T-helper 9 cell (primary cell): ENCODE measurements around the gene SOS1.
"Not testable (repeated sequence)": the region's sequence is repeated elsewhere in the genome, so short reads cannot be mapped to it uniquely, and the experiment has no call there.

ENCODE experiments used
- DNase-seq: peaks from one replicate; pipeline ENCODE4 v3.0.0-alpha.2; 2020

The SOS1 gene

GRCh38 chr2:39095624-39096023 is 25.2 kb downstream of the SOS1 start:
- no peak for DNase-seq

- no peak for DNase-seq
Measured at GRCh38 chr2:39094717-39095363, 26.0 kb downstream of the SOS1 start.

DNA sequence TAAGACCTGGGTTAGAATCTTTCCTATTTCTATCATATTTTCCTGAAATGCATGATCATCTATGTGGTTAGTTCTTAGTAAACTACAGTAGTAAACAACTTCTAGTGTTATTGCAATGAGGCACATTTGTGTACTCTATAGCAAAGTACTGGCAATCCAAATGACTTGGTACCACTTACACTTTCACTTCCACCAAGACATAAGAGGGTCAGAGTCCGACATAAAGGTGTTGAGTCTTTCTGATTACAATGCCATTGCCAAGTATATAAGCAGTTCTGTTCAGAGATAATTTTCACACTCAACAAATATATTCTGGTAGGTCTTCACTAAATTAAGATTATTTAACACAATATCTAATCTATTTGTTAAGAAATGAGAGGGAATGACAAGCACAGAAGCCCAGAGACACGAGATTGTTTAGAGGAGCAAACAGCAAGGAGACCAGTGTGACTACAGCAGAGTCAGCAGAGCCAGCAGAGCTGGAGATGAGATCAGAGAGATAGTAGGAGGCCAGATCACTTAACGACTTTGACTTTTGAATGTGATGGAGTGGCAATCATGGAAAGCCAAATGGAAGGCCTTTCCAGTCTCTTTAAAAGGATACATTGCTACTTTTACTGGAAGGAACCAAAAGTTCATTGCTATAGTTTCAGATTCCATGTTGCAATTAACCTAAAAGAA is 27.5 kb downstream of the SOS1 start:
- no peak for DNase-seq

GRCh38 chr2:39091543-39091942 is 29.3 kb downstream of the SOS1 start:
- no peak for DNase-seq

- no peak for DNase-seq
Measured at GRCh38 chr2:39091063-39091462, 29.8 kb downstream of the SOS1 start.

DNA sequence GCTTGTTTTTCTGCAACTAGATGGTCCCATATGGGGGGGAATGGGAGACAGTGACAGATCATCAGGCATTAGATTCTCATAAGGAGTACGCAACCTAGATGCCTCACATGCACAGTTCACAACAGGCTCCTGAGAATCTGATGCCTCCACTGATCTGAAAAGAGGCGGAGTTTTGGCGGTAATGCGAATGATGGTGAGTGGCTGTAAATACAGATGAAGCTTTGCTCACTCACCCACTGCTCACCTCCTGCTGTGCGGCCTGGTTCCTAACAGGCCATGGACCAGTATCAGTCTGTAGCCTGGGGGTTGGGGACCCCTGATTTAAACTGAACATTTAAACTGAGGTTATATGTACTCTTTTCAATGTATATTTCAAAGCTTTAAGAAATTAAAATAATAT is 40.7 kb downstream of the SOS1 start:
- no peak for DNase-seq

DNA sequence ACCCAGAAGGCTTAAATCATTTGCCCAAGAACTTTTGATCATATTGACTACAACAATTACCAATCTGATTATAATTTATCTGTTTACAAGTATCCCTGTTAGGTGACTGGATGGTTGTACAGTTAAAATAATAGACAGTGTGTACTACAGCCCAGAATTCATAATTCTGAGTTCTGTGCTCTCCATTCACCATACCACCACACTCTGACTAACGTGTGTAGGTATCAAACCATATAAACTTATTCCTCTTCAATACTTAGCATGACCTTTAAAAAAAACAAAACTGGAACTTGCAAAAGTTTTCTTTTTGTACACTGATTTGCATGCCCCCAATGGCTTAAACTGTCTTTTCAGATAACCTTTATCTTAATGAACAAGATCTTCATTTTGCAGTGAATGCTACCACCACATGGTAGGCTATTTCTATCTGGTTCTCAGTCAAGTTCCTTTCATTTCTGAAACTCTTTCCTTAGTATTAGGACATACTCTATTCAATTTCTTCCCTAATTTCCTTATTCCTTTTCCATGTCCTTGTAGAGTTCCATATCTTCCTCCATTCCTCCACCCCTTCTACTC is 50.9 kb downstream of the SOS1 start:
- DNase-seq = no peak

GRCh38 chr2:39069136-39069515 is 51.7 kb downstream of the SOS1 start:
- no peak for DNase-seq

DNA sequence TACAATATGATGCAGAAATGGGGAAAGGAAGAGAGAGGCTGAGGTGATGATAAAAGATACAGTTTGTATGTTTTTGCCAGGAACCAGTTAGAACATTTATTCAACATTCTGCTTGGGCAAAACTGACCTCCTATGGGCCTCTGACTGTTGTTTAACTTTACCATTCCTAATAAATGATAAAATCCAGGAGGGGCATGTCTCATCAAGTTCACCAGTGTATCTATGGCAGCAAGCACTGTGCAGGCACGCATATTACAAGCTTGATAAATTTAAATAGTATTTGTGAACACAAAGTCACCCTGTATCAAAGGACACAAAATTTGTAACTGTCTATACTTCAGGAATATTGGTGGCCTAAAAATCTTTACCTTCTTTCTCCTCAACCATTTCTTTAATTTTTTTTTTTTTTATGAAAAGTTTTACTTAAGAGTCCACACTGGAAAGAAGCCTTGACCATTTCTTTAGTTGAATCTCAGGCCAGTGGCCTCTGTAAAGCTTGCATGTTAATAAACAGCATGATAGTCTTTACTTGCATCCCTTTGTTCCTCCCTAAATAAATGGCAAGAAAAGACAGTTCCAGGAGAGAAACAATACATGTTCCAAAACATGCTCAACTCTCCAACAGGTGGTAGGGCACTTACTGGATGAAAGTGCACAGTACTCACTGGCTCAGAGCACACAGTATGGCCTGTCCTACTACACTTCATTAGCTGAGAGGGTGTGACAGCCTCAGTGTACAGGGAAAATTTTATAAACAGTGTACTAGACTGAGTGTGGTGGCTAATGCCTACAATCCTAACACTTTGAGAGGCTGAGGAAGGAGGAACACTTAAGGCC is 52.3 kb downstream of the SOS1 start:
- DNase-seq = no peak

GRCh38 chr2:39065616-39066015 is 55.2 kb downstream of the SOS1 start:
- no peak for DNase-seq

DNA sequence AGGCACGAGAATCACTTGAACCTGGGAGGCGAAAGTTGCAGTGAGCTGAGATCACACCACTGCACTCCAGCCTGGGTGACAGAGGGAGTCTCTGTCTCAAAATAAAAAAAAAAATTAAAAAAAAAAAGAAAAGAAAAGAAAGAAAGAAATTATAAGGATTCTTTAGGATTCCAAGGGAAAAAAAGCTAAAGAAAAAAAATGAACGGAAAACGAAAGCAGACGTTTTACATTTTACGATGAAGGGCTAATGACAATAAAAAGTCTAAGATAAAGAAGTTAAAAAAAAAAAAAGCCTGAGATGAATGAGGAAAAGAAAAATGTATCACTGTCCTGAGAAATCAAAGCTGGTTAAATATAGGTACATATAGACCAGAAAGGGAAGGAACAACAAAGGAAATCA is 58.5 kb downstream of the SOS1 start:
- DNase-seq = no peak

GRCh38 chr2:39061280-39061679 is 59.6 kb downstream of the SOS1 start:
- no peak for DNase-seq

DNA sequence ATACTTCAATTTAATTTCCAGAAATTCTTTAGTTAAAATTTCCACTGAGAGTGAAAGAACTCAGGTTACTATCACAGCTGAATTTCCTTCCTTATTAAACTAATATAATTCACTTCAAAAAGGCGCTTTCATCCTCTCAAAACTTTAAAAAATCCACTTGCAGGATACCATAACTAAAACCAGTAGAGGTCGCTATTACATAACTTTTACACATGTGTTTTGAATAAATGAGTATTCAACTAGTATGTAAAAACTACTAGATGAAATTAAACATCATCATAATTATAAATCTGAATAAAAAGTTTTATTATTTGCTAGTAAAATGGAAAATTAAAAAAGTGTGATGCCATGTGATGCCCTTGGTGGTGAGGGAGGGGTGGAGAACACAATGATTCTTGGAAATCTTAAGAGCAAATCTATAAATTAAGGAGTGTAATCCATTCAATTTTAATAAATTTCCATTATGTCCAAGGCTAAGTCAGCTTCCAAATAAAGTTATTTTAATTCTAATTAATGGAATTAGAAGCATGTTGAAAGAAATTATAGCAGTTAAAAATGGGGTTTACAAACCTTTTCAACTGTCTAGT is 61.4 kb downstream of the SOS1 start:
- DNase-seq = no peak

DNA sequence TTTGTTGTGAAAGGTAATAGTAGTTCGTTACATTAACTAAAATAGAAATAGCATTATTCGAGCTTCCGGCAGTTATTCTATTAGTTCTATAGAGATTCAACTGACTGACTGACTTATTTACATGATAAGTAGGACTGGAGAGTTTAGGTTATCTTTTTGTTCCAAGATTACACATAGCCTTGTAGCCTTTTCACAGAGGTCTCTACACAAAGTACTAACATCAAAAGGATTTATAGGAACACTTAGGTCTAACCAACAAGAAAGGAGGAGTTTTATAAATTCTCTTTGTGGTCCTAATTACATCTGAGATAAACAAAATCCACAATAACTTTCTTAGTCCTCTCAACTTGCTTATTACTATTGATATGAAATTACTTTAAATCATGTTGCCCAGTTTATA is 62.8 kb downstream of the SOS1 start:
- no peak for DNase-seq

DNA sequence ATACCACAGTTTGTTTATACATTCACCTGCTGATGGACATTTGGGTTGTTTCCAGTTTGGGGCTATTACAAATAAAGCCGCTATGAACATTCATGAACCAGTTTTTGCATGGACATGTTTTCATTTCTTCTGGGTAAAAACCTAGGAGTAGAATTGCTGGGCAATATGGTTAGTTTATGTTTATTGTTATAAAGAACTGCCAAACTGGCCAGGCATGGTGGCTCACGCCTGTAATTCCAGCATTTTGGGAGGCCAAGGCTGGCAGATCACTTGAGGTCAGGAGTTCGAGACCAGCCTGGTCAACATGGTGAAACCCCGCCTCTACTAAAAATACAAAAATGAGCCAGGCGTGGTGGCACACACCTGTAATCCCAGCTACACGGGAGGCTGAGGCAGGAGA is 68.2 kb downstream of the SOS1 start:
- not testable (repeated sequence) for DNase-seq

- DNase-seq = no peak
Measured at GRCh38 chr2:39050109-39050508, 70.7 kb downstream of the SOS1 start.

GRCh38 chr2:39039072-39039471 is 81.8 kb downstream of the SOS1 start:
- no peak for DNase-seq

DNA sequence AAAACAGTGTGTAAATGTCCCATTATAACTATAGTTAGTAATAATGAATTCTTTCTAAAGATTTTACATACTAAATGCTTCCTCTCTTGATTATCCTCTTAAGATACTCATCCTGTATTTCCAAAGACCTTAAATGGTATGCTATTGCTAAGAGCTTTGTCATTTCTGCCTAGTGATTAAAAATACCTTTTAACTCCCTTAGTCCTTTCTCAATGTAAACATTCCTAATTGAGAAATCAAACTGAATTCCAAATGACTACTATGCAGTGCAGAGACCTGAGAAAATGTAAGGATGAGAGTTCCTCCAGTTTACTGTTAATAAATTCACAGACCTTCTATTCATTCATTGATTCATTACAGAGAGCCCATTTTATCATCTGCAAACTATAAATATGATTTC is 86.9 kb downstream of the SOS1 start:
- no peak for DNase-seq

DNA sequence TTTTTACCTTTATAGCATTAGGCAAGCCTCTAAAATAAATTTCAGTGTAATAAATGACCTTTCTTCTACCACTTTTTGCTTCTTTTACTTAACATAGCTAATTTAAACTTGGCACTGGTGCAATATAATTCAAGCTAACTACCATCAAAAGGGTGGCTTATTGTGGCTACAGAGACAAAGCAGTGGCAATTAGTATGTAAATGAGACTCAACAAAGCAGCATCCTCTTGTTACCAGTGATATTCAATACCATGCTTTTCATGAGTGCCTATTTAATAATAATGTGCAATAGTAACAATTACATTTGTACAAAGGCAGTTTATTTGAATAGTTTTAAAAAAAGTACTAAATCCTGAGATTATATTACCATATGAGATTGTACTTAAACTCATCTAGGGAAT is 93.4 kb downstream of the SOS1 start:
- DNase-seq = no peak

GRCh38 chr2:39024833-39025232 is 96.0 kb downstream of the SOS1 start:
- no peak for DNase-seq

DNA sequence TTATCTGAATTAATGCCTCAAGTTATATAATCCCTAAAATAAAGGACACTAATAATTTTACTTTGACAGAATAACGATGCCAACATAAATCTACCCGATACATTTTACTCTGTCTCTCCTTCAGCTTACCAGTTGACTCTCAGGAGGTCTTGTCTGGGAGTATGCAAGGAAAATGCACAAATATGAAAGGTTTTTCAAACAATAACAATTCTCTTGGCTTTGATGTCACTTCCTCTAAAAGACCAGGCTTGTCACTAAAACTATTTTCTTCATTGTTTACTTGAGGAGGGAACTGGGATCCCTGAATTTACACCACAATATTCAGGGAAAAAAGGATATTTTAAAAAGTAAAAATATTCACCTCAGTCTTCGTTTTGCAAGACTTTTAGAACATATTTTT is 97.2 kb downstream of the SOS1 start:
- DNase-seq = no peak

DNA sequence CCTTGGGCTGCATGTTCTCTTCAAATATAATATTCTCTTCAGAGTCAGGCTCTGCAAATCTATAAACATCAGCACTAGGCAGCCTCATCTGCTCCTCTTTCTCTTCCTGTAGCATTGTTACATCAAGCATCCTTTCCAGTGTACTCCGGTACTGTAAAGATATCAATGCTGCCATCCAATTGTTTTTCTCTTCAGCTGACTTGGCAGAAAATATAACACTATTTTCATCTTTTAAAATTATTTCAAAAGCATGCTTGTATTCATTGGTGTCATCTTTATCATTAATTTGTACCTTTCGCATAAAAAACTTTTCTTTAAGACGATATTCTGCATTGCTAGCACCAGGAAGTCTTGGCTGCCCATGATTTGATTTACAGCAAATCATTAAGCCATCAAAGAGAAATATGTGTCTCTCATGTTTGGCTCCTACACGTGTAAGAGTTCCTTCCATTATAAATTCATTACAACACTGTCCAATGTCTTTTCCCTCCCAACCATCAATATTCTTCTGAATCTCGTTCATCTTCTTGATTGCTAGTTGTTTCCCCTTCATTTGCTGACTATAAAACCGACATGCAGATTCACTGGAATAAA is 98.1 kb downstream of the SOS1 start:
- DNase-seq = no peak

DNA sequence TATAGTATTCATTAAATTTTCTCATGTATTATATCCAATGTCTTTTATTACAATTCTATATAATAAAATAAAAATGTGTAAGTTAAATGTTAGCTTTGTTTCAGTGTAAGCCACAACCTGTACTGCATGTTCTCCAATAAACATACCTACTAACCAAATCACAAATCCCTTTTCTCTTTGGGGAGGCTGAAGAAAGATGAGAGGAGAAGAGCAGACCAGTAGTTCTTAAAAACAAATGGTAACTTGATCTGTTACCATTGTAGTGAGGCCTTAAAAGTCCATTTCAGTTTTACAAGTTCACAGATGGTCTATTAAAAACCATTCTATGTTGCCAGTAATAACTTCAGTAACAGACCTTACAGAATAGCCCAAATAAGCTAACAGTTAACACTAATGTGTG is 100.5 kb downstream of the SOS1 start:
- no peak for DNase-seq
